ENCODE data around the gene DNAAF1.
"Not testable (repeated sequence)": the region's sequence is repeated elsewhere in the genome, so short reads cannot be mapped to it uniquely, and the experiment has no call there.

The DNAAF1 gene

GRCh38 chr16:84204551-84204950 lies 59.4 kb downstream of the DNAAF1 start:
- H3K27ac Mint-ChIP-seq; H3K4me1 Mint-ChIP-seq (ENCODE audit: low read depth in 2 of 2); H3K9me3 Mint-ChIP-seq; H3K4me3 Mint-ChIP-seq; ATAC-seq (replicated peaks); DNase-seq; H3K36me3 Mint-ChIP-seq (ENCODE audit: insufficient read depth): not testable (repeated sequence)
- peaks cover 0 to 16% of the 10 kb centered on the region in 2 donors for H3K27me3 Mint-ChIP-seq

- H3K27ac Mint-ChIP-seq; H3K4me3 Mint-ChIP-seq; H3K4me1 Mint-ChIP-seq (ENCODE audit: low read depth in 2 of 2); H3K9me3 Mint-ChIP-seq; H3K36me3 Mint-ChIP-seq (ENCODE audit: insufficient read depth); DNase-seq; ATAC-seq (replicated peaks): not testable (repeated sequence)
- peaks cover 0 to 16% of the 10 kb centered on the region in 2 donors for H3K27me3 Mint-ChIP-seq
These were observed 60.0 kb downstream of the DNAAF1 start for GRCh38 chr16:84205123-84205522.

DNA sequence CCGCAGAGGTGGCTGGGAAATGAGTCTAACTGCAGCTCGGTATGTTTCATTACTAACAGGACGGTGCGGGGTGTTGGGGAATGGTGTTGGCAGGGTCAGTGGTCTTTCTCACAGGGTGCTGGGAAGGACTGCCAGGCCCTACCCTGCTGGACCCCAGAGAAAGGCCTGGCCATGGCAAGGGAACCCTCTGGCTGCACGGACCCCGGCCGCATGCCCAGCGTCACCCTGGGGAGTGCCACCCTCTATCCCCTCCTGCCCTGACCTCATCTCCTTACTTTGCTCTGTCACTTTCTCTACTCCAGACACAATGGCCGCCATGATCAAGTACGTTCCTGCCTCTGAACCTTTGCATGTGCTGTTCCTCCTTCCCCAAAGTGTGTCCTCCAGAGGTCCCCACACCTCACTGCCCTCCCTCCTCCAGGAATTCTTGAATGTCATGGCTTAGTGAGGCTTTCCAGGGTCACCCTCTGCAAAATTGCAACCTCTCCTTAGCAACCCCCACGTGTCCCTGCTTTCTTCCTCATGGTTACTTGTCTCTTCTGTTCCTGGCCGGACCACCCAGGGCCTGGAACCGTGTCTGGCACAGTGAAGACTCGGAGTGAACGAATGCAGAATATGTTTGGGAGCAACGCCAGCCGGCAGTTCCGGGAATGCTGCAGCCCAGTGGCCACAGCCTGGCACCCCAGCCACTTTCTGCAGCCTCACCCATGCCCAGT lies 61.0 kb downstream of the DNAAF1 start:
- H3K4me3 Mint-ChIP-seq: no peak overlapping the region
- DNase-seq (no peak), ATAC-seq (replicated peaks) (no peak)
- no peak overlapping the region for H3K27ac Mint-ChIP-seq
- H3K36me3 Mint-ChIP-seq (ENCODE audit: insufficient read depth): no peaks in the 10 kb centered on the region
- no peaks in the 10 kb centered on the region for H3K4me1 Mint-ChIP-seq (ENCODE audit: low read depth in 2 of 2)
- H3K9me3 Mint-ChIP-seq: no peaks in the 10 kb centered on the region
- peaks cover 0 to 16% of the 10 kb centered on the region in 2 donors for H3K27me3 Mint-ChIP-seq

DNA sequence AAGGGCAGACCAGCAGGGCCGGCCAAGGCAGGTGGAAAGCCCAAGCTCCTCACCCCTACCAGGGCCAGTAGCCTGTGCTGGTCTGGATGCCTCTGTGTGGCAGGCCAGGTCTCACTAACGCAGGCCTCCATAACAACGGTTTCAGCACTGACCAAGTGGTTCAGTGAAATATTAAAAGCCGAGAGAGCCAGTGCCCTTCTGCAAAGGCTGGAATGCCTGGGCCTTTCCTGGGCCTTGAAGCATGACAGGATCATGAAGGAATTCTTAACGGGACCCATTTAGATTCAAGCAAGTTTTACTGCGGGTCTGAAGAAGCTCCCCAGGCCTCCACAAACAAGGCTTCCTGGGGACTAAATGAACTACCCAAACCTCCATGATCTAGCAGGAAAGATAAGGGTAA lies 62.1 kb downstream of the DNAAF1 start:
- no peak for DNase-seq
- no peak overlapping the region for H3K4me3 Mint-ChIP-seq
- no peaks in the 10 kb centered on the region for H3K36me3 Mint-ChIP-seq (ENCODE audit: insufficient read depth)
- no peak overlapping the region for H3K27ac Mint-ChIP-seq
- H3K4me1 Mint-ChIP-seq (ENCODE audit: low read depth in 2 of 2): no peaks in the 10 kb centered on the region
- ATAC-seq (replicated peaks): no peak
- H3K27me3 Mint-ChIP-seq: peaks cover 0 to 16% of the 10 kb centered on the region in 2 donors
- no peaks in the 10 kb centered on the region for H3K9me3 Mint-ChIP-seq

DNA sequence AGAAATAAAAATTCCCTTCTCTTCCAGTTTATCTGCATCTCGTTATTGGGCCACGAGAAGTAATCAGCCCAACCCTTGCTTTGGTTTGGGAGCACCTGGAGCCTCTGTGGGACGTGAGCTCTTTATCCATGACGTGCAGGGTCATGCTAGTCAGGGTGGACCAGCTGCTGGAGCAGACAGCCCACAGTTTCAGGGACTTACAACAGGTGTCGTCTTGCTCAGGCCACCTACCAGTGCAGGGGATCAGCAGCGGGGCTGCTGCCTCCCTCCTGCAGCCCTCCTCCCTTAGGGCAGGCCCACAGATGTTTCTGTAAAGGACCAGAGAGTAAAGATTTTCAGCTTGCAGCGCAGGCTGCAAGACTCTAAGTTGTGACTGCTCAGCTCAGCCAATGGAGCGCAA lies 62.8 kb downstream of the DNAAF1 start:
- DNase-seq (no peak), ATAC-seq (replicated peaks) (no peak)
- no peaks in the 10 kb centered on the region for H3K36me3 Mint-ChIP-seq (ENCODE audit: insufficient read depth)
- H3K9me3 Mint-ChIP-seq: no peaks in the 10 kb centered on the region
- no peaks in the 10 kb centered on the region for H3K4me1 Mint-ChIP-seq (ENCODE audit: low read depth in 2 of 2)
- no peak overlapping the region for H3K27ac Mint-ChIP-seq
- H3K27me3 Mint-ChIP-seq: peaks cover 0 to 16% of the 10 kb centered on the region in 2 donors
- no peak overlapping the region for H3K4me3 Mint-ChIP-seq

DNA sequence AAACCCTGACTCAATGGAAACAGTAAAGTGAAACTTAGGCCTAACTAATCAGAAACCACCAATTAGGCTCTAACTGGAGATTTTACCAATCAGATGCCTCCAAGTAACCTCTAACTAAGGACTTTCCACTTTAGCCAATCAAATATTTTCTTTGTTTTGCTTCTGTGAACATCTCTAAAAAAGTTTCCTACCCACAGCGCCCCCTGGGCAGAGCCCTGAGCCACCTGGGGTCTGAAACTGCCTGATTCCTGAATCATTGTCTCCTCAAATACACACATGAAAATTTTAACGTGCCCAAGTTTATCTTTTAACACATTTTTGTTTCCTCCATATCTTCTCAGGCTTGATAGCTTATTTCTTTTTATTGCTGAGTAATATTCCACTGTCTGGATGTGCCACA lies 64.9 kb downstream of the DNAAF1 start:
- ATAC-seq (replicated peaks) (no peak), DNase-seq (no peak)
- Mint-ChIP-seq H3K4me3 (no peak overlapping the region), H3K36me3 (ENCODE audit: insufficient read depth) (no peaks in the 10 kb centered on the region), H3K9me3 (no peaks in the 10 kb centered on the region), H3K27ac (no peak overlapping the region), H3K4me1 (ENCODE audit: low read depth in 2 of 2) (no peaks in the 10 kb centered on the region), H3K27me3 (peaks cover 0 to 24% of the 10 kb centered on the region in 2 donors)

DNA sequence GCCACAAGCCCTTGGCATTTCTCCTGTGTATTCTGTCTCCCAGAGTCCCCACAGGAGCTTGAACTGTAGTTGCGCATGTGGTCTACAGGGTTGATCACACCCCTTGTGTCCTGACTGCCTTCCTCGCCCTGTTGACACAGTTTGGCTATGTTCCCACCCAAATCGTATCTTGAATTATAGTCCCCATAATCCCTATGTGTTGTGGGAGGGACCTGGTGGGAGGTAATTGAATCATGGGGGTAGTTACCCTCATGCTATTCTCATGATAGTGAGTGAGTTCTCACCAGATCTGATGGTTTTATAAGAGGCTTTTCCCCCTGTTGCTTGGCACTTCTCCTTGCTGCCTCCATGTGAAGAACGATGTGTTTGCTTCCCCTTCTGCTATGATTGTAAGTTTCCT lies 67.0 kb downstream of the DNAAF1 start:
- ATAC-seq (replicated peaks) (no peak), DNase-seq (no peak)
- Mint-ChIP-seq H3K4me3 (no peak overlapping the region), H3K4me1 (ENCODE audit: low read depth in 2 of 2) (no peaks in the 10 kb centered on the region), H3K9me3 (no peaks in the 10 kb centered on the region), H3K27ac (no peak overlapping the region), H3K27me3 (peaks cover 8 to 9% of the 10 kb centered on the region in 2 donors), H3K36me3 (ENCODE audit: insufficient read depth) (no peaks in the 10 kb centered on the region)

- Mint-ChIP-seq H3K36me3 (ENCODE audit: insufficient read depth) (no peaks in the 10 kb centered on the region), H3K4me1 (ENCODE audit: low read depth in 2 of 2) (no peaks in the 10 kb centered on the region), H3K9me3 (no peaks in the 10 kb centered on the region), H3K27me3 (peaks cover 9 to 11% of the 10 kb centered on the region in 2 donors), H3K4me3 (no peak overlapping the region), H3K27ac (no peak overlapping the region)
- ATAC-seq (replicated peaks) (no peak), DNase-seq (no peak)
These were observed 67.5 kb downstream of the DNAAF1 start for GRCh38 chr16:84212631-84213030.

DNA sequence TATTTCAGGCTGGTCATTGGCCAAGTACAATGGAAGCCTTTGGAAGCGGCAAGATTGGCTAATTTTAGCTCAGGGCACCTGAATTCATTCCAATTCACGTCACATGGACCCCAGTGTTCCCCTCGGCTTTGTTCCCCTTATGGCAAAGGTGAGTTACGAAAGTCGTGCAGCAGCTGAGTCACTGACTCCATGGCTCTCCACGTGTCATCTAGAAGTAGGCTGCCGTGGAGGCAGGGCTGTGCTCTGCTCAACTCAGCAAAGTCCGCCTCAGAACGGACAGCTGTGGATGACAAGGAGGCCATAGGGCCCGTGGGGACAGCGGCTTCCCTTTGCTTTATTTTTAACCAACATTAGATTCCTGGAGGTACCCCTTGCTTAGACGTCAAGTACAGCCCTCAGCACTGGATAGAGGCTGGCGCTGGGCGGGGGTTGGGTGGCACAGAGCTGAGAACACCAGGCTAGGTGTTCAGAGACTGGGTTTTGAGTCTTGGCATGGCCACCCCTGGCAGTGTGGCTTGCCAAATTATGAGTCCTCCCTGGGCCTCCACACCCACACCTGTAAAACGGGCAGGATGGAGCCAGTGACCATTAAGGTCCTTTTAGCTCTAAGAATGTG lies 69.5 kb downstream of the DNAAF1 start:
- Mint-ChIP-seq H3K36me3 (ENCODE audit: insufficient read depth) (no peaks in the 10 kb centered on the region), H3K4me1 (ENCODE audit: low read depth in 2 of 2) (no peaks in the 10 kb centered on the region), H3K27me3 (peaks cover 21 to 27% of the 10 kb centered on the region in 2 donors), H3K4me3 (no peak overlapping the region), H3K27ac (no peak overlapping the region), H3K9me3 (no peaks in the 10 kb centered on the region)
- no peak for ATAC-seq (replicated peaks)
- DNase-seq: no peak

GRCh38 chr16:84215531-84215930 lies 70.4 kb downstream of the DNAAF1 start:
- no peaks in the 10 kb centered on the region for H3K36me3 Mint-ChIP-seq (ENCODE audit: insufficient read depth)
- no peak for ATAC-seq (replicated peaks)
- no peaks in the 10 kb centered on the region for H3K9me3 Mint-ChIP-seq
- peaks cover 21 to 33% of the 10 kb centered on the region in 2 donors for H3K27me3 Mint-ChIP-seq
- peak overlapping the region in 1 of 2 donors; percentile 69 for H3K27ac Mint-ChIP-seq
- H3K4me3 Mint-ChIP-seq: no peak overlapping the region
- DNase-seq: no peak
- no peaks in the 10 kb centered on the region for H3K4me1 Mint-ChIP-seq (ENCODE audit: low read depth in 2 of 2)

- DNase-seq; H3K9me3 Mint-ChIP-seq; H3K4me3 Mint-ChIP-seq; H3K36me3 Mint-ChIP-seq (ENCODE audit: insufficient read depth); H3K4me1 Mint-ChIP-seq (ENCODE audit: low read depth in 2 of 2); ATAC-seq (replicated peaks): not testable (repeated sequence)
- Mint-ChIP-seq H3K27ac (peak overlapping the region in 1 of 2 donors; percentile 13), H3K27me3 (peaks cover 21 to 39% of the 10 kb centered on the region in 2 donors)
These were observed 71.0 kb downstream of the DNAAF1 start for GRCh38 chr16:84216144-84216543.

DNA sequence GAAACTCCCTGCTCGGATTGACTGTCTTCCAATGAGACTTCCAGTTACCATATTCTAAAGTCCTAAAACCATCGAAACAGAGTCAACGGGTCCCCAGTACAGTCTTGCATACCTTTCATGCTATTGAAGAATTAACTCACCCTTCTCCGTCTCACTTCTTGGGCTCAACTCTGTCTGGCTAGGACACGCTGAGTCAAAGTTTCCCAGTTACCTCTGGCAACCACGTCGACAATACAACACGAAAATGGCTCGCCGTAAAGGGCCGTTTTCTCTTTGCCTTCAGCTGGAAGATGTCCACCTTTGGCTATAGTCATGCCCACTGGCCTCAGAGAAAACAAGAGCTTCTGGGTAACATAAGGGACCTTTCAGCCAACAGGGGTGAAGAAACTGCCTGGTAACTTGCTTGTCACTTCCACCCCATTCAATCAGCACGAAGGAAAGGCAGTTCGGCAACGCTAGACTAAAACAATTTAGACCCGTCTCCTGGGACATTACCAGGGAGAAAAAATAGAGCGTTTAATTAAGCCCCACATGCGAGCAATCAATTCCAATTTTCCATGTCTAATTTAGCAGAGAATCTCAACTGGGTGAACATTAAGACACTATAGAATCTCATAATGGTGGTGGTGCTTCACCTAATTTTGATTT lies 73.2 kb downstream of the DNAAF1 start:
- Mint-ChIP-seq H3K4me3 (no peak overlapping the region), H3K27me3 (peaks cover 21 to 56% of the 10 kb centered on the region in 2 donors), H3K27ac (no peak overlapping the region), H3K4me1 (ENCODE audit: low read depth in 2 of 2) (no peaks in the 10 kb centered on the region), H3K9me3 (no peaks in the 10 kb centered on the region), H3K36me3 (ENCODE audit: insufficient read depth) (no peaks in the 10 kb centered on the region)
- DNase-seq (no peak), ATAC-seq (replicated peaks) (no peak)

DNA sequence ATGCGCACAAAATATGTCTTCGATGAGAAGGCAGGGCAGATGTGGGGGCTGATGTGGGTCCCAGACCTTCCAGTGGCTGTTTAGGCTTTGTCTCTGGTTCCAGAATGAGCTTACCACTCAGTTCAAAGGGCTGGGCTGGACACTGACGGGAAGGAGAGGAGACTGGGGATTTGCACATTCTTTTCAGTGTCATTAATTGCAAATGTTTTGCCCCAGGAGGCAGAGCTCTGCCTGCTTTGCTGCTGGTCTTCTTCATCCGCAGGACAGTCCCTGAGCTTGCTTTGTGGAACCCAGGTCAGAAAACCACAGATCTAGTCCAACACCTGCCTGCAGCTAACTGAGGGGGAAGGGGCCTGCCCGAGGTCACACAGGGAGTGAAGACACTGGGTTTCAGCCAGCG lies 73.8 kb downstream of the DNAAF1 start:
- DNase-seq (no peak), ATAC-seq (replicated peaks) (no peak)
- Mint-ChIP-seq H3K36me3 (ENCODE audit: insufficient read depth) (no peaks in the 10 kb centered on the region), H3K27ac (no peak overlapping the region), H3K27me3 (peaks cover 21 to 53% of the 10 kb centered on the region in 2 donors), H3K9me3 (no peaks in the 10 kb centered on the region), H3K4me3 (no peak overlapping the region), H3K4me1 (ENCODE audit: low read depth in 2 of 2) (no peaks in the 10 kb centered on the region)

- no peak for ATAC-seq (replicated peaks)
- Mint-ChIP-seq H3K4me1 (ENCODE audit: low read depth in 2 of 2) (no peaks in the 10 kb centered on the region), H3K9me3 (no peaks in the 10 kb centered on the region)
These were observed 75.7 kb downstream of the DNAAF1 start for GRCh38 chr16:84220851-84221250.

More at GRCh38 chr16:84220851-84221250, 75.7 kb downstream of the DNAAF1 start:
- Mint-ChIP-seq H3K27ac (no peak overlapping the region), H3K27me3 (peaks cover 20 to 67% of the 10 kb centered on the region in 2 donors), H3K4me3 (no peak overlapping the region), H3K36me3 (ENCODE audit: insufficient read depth) (no peaks in the 10 kb centered on the region)
- DNase-seq: no peak

All from effector memory CD8-positive, alpha-beta T cell (primary cell).